GM08714 (cell line): ENCODE measurements around the gene NAA60.

ENCODE experiments used
- H3K4me3 ChIP-seq: fragments of 200-500 bp; sonication (Bioruptor generic); 2 replicates; pipeline ENCODE4 v1.5.1; 2014; ENCODE audit warnings: mild to moderate bottlenecking, low read length, inconsistent platforms
- ZNF274 ChIP-seq: IDR thresholded peaks from 2 replicates; pipeline ENCODE4 v1.6.1; 2012; ENCODE audit warnings: mild to moderate bottlenecking, low read depth, low read length

NAA60 gene

GRCh38 chr16:3484318-3485096 lies 41.0 kb downstream of the NAA60 start:
- no peak overlapping the region for H3K4me3 ChIP-seq
- no peak for TF ChIP-seq ZNF274

GRCh38 chr16:3485097-3485745 lies 41.7 kb downstream of the NAA60 start:
- TF ChIP-seq ZNF274: no peak
- no peak overlapping the region for H3K4me3 ChIP-seq

- no peak overlapping the region for H3K4me3 ChIP-seq
- no peak for TF ChIP-seq ZNF274
Measured at GRCh38 chr16:3485821-3486505, 42.5 kb downstream of the NAA60 start.

GRCh38 chr16:3486506-3487215 lies 43.2 kb downstream of the NAA60 start:
- TF ChIP-seq ZNF274: no peak
- no peak overlapping the region for H3K4me3 ChIP-seq

- no peak for TF ChIP-seq ZNF274
- H3K4me3 ChIP-seq: no peak overlapping the region
Measured at GRCh38 chr16:3487521-3488410, 44.3 kb downstream of the NAA60 start.

- H3K4me3 ChIP-seq: no peak overlapping the region
- TF ChIP-seq ZNF274: no peak
Measured at GRCh38 chr16:3488801-3489200, 45.3 kb downstream of the NAA60 start.

- TF ChIP-seq ZNF274: no peak
- H3K4me3 ChIP-seq: no peak overlapping the region
Measured at GRCh38 chr16:3490911-3491629, 47.6 kb downstream of the NAA60 start.

GRCh38 chr16:3492356-3492755 lies 48.9 kb downstream of the NAA60 start:
- H3K4me3 ChIP-seq: no peak overlapping the region
- TF ChIP-seq ZNF274: no peak

- no peak for TF ChIP-seq ZNF274
- H3K4me3 ChIP-seq: no peak overlapping the region
Measured at GRCh38 chr16:3494386-3494973, 51.0 kb downstream of the NAA60 start.

- no peak within 1 kb of the TSS for H3K4me3 ChIP-seq
- no peak for TF ChIP-seq ZNF274
Measured at GRCh38 chr16:3495176-3495575, 51.7 kb downstream of the NAA60 start, which contains the start of gene C16orf90. Gene C16orf90 (minus strand): TSS chr16:3495489. CDS start chr16:3495421, 68 bp downstream.

GRCh38 chr16:3496386-3496785 lies 52.9 kb downstream of the NAA60 start:
- no peak for TF ChIP-seq ZNF274
- H3K4me3 ChIP-seq: no peak overlapping the region

GRCh38 chr16:3497771-3498170 lies 54.3 kb downstream of the NAA60 start:
- no peak overlapping the region for H3K4me3 ChIP-seq
- TF ChIP-seq ZNF274: no peak
